ENCODE measurements around the gene DCTPP1. TPM values are rescaled to one million over a fixed set of nuclear protein-coding genes. Genes with fewer than 3 reads are reported as not detected.

DCTPP1 gene
- total and polyA plus RNA-seq, 9 of the 15 experiments (the other 6 are each of a cell fraction or from before 2014, with no cell fraction given): 45.0 to 132 (median 80.6) TPM

GRCh38 chr16:30445408-30446202 lies 15.8 kb upstream of the DCTPP1 start, which contains the start of gene SEPHS2:
Gene SEPHS2 (minus strand): TSS chr16:30445874. CDS start chr16:30445727, 147 bp downstream.
- DNase-seq (ENCODE audit: extremely low read depth in 1 of 4, low spot score in 3 of 4): peak; percentile 93 to 99 (median 96)
- Histone ChIP-seq H3K27me3 (ENCODE audit: control insufficient read depth in 2 of 2, insufficient read depth in 2 of 2, low read length in 2 of 2) (no peaks in the 10 kb centered on the region), H3K4me2 (ENCODE audit: insufficient read depth, low read length) (peak within 1 kb of the TSS; percentile 100), H3K27ac (ENCODE audit: extremely low read depth, low read depth, low read length) (peak within 1 kb of the TSS; percentile 96), H3K4me3 (peak within 1 kb of the TSS; percentile 82), H3K9ac (ENCODE audit: insufficient read depth in 1 of 2, low read depth in 2 of 2, low read length in 2 of 2) (peak within 1 kb of the TSS; percentile 93 to 97), H3K9me1 (ENCODE audit: control insufficient read depth, insufficient read depth, low read length) (no peaks in the 10 kb centered on the region), H3K79me2 (ENCODE audit: control insufficient read depth, insufficient read depth, low read length) (peaks cover 33% of the 10 kb centered on the region), H3K4me1 (replicated peaks in 1 of 2; ENCODE audit: control insufficient read depth in 2 of 2, insufficient read depth in 2 of 2, low read length in 2 of 2) (peaks cover 6 to 13% of the 10 kb centered on the region in 2 experiments; a peak in 3 of 5 replicates), H3K36me3 (ENCODE audit: control insufficient read depth, insufficient read depth, low read length) (peaks cover 23% of the 10 kb centered on the region), H3K9me3 (replicated peaks; ENCODE audit: control insufficient read depth, insufficient read depth, low read depth, low read length) (no peaks in the 10 kb centered on the region), H2AFZ (ENCODE audit: low read depth, low read length) (peak within 1 kb of the TSS; percentile 98), H4K20me1 (replicated peaks; ENCODE audit: control insufficient read depth, insufficient read depth, low read length) (0 out of 2 replicates have a peak, but pooled peaks cover 7% of the 10 kb centered on the region)
- 1% methylated on average over 56 of the region's 59 CpGs for WGBS (ENCODE audit: insufficient coverage, low coverage, missing lambda C conversion rate)
- intact Hi-C loops (cut with micrococcal nuclease): loop anchor here (1.0 to 2.0 kb wide), 3 partner anchors 15 to 89 kb away; partner anchors contain the start of genes DCTPP1, ZNF747 and ZNF768
- ChIA-PET CTCF (ENCODE audit: low intra/inter-chr PET ratio) (interaction anchor here (0.8 to 1.0 kb wide), 2 partner anchors 183 to 184 kb away, joined by 3 read pairs; no protein-coding TSS in a partner anchor), POLR2A (interaction anchor here (0.5 to 2.7 kb wide), 13 partner anchors 10 to 524 kb away, joined by 3 to 16 read pairs (median 4); partner anchors contain the start of genes DCTPP1 and FBRS)
- peak; percentile 90 for ATAC-seq
- no TSS peak for BruUV-seq (replicated peaks)
- FAIRE-seq: peak; percentile 96
- in situ Hi-C loops (cut with MboI): no loop called here
- TF ChIP-seq HMBOX1 (IDR thresholded peaks at IDR 0.05) (no peak), ZNF133 (CRISPR knock-in tag; IDR thresholded peaks at IDR 0.05) (no peak), KAT7 (CRISPR knock-in tag; IDR thresholded peaks at IDR 0.05; ENCODE audit: borderline replicate concordance) (no peak), XRCC3 (IDR thresholded peaks at IDR 0.05) (no peak), NR2C1 (IDR thresholded peaks at IDR 0.05) (peak; percentile 45; the same call in 1 of the 2 replicates), NR2C1 (tag; IDR thresholded peaks at IDR 0.05) (peak; percentile 66), BHLHE40 (IDR thresholded peaks at IDR 0.05; ENCODE audit: low read length) (peak; percentile 97), ERF (CRISPR knock-in tag; IDR thresholded peaks at IDR 0.05) (no peak), ZBTB9 (CRISPR knock-in tag; IDR thresholded peaks at IDR 0.05) (peak; percentile 20; the same call in 1 of the 2 replicates), HMG20B (CRISPR knock-in tag; IDR thresholded peaks at IDR 0.05) (no peak), GABPB2 (CRISPR knock-in tag; conservative IDR thresholded peaks at IDR 0.05) (no peak), RBM25 (IDR thresholded peaks at IDR 0.05; ENCODE audit: low read depth, low read length, severe bottlenecking) (peak; percentile 81)
- TF ChIP-seq, protein P1, sequence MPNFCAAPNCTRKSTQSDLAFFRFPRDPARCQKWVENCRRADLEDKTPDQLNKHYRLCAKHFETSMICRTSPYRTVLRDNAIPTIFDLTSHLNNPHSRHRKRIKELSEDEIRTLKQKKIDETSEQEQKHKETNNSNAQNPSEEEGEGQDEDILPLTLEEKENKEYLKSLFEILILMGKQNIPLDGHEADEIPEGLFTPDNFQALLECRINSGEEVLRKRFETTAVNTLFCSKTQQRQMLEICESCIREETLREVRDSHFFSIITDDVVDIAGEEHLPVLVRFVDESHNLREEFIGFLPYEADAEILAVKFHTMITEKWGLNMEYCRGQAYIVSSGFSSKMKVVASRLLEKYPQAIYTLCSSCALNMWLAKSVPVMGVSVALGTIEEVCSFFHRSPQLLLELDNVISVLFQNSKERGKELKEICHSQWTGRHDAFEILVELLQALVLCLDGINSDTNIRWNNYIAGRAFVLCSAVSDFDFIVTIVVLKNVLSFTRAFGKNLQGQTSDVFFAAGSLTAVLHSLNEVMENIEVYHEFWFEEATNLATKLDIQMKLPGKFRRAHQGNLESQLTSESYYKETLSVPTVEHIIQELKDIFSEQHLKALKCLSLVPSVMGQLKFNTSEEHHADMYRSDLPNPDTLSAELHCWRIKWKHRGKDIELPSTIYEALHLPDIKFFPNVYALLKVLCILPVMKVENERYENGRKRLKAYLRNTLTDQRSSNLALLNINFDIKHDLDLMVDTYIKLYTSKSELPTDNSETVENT (CRISPR knock-in tag; IDR thresholded peaks at IDR 0.05): no peak; the same call in 1 of the 2 replicates
- TF ChIP-seq, protein P2, sequence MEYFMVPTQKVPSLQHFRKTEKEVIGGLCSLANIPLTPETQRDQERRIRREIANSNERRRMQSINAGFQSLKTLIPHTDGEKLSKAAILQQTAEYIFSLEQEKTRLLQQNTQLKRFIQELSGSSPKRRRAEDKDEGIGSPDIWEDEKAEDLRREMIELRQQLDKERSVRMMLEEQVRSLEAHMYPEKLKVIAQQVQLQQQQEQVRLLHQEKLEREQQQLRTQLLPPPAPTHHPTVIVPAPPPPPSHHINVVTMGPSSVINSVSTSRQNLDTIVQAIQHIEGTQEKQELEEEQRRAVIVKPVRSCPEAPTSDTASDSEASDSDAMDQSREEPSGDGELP (CRISPR knock-in tag; IDR thresholded peaks at IDR 0.05; ENCODE audit: borderline replicate concordance): peak; percentile 52; the same call in 1 of the 2 replicates
- TF ChIP-seq, protein P3, sequence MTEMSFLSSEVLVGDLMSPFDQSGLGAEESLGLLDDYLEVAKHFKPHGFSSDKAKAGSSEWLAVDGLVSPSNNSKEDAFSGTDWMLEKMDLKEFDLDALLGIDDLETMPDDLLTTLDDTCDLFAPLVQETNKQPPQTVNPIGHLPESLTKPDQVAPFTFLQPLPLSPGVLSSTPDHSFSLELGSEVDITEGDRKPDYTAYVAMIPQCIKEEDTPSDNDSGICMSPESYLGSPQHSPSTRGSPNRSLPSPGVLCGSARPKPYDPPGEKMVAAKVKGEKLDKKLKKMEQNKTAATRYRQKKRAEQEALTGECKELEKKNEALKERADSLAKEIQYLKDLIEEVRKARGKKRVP (CRISPR knock-in tag; IDR thresholded peaks at IDR 0.05): peak; percentile 92

Data from K562 (cell line).